Measurements from ENCODE around the gene SUSD1. TPM values are rescaled to one million over a fixed set of nuclear protein-coding genes. Genes with fewer than 3 reads are reported as not detected.

SUSD1 gene
- total RNA-seq, 1 experiment from 2014 or later = 7.9 TPM

DNA sequence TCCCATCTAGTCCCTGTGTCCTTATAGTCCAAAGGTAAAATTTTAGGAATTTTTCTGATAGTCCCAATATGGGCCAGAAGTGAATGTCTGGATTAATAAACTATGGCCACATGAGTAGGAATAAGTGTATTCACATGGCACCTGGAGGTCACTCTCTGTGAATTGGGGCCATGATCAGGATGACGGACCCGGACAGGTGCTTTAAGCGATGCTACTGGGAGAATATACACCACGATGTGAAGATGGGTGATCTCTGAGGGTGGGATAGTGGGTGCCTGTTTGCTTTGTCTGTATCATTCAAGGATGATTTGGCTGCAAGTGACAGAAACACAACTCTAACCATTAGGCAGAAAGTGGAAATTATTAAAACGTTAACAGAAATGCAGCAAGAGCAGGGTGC, 177.3 kb downstream of the SUSD1 start (continued):
- TF ChIP-seq, protein P1, sequence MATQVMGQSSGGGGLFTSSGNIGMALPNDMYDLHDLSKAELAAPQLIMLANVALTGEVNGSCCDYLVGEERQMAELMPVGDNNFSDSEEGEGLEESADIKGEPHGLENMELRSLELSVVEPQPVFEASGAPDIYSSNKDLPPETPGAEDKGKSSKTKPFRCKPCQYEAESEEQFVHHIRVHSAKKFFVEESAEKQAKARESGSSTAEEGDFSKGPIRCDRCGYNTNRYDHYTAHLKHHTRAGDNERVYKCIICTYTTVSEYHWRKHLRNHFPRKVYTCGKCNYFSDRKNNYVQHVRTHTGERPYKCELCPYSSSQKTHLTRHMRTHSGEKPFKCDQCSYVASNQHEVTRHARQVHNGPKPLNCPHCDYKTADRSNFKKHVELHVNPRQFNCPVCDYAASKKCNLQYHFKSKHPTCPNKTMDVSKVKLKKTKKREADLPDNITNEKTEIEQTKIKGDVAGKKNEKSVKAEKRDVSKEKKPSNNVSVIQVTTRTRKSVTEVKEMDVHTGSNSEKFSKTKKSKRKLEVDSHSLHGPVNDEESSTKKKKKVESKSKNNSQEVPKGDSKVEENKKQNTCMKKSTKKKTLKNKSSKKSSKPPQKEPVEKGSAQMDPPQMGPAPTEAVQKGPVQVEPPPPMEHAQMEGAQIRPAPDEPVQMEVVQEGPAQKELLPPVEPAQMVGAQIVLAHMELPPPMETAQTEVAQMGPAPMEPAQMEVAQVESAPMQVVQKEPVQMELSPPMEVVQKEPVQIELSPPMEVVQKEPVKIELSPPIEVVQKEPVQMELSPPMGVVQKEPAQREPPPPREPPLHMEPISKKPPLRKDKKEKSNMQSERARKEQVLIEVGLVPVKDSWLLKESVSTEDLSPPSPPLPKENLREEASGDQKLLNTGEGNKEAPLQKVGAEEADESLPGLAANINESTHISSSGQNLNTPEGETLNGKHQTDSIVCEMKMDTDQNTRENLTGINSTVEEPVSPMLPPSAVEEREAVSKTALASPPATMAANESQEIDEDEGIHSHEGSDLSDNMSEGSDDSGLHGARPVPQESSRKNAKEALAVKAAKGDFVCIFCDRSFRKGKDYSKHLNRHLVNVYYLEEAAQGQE (IDR thresholded peaks at IDR 0.05; ENCODE audit: low read depth) = no peak
- TF ChIP-seq TCF7L2 (IDR thresholded peaks at IDR 0.05; ENCODE audit: borderline replicate concordance, extremely low read depth, insufficient read depth, insufficient read length) (no peak), POLR2A (IDR thresholded peaks at IDR 0.05; ENCODE audit: borderline replicate concordance, extremely low read depth, insufficient read depth, insufficient read length) (no peak), POLR2AphosphoS5 (IDR thresholded peaks at IDR 0.05; ENCODE audit: low read depth, low read length) (no peak)

DNA sequence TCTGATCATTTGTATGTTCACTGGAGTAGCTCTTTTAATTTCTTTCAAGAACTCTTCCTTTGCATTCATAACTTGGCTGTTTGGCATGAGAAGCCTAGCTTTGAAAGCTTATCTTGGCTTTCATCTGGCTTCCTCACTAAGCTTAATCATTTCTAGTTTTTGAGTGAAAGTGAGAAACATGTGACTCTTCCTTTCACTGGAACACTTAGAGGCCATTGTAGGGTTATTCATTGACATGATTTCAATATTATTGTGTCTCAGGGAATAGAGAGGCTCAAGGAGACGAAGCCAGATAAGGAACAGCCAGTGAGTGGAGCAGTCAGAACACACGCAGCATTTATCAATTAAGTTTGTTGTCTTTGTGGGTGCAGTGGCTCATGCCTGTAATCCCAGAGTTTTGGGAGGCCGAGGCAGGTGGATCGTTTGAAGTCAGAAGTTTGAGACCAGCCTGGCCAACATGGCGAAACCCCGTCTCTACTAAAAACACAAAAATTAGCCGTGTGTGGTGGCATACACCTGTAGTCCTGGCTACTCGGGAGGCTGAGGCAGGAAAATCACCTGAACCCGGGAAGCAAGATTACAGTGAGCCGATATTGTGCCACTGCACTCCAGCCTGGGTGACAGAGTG, 180.2 kb downstream of the SUSD1 start:
- ChIA-PET RAD21 (ENCODE audit: low non-redundant PET in 1 of 2, low total read pairs in 2 of 2, uncharacterized antibody in 2 of 2, unreplicated experiment in 2 of 2) (no interaction called here), CTCF (no interaction called here), POLR2A (no interaction called here)
- H3K4me3 ChIP-seq (replicated peaks in 1 of 2; ENCODE audit: low read depth in 1 of 2, low read length in 2 of 2) = no peak overlapping the region
- no peak overlapping the region for H3K27ac ChIP-seq (ENCODE audit: low read depth, low read length)
- no peaks in the 10 kb centered on the region for H4K20me1 ChIP-seq (ENCODE audit: insufficient read depth)
- DNase-seq (ENCODE audit: low read depth, low spot score) = no peak
- no peak overlapping the region for H3K9ac ChIP-seq (ENCODE audit: low read length)
- no peak for ATAC-seq
- 0 out of 4 replicates have a peak, but pooled peaks cover 4 to 6% of the 10 kb centered on the region in 2 experiments for H3K9me3 ChIP-seq (ENCODE audit: control insufficient read depth in 1 of 2, insufficient read depth in 1 of 2, low read depth in 1 of 2, low read length in 2 of 2)
- H3K4me1 ChIP-seq (ENCODE audit: control insufficient read depth in 1 of 2, insufficient read depth in 2 of 2, low read length in 2 of 2) = peaks cover 3 to 17% of the 10 kb centered on the region in 2 experiments; a peak in 3 of 4 replicates
- no TSS peak for BruUV-seq (replicated peaks)
- no peak overlapping the region for H3K4me2 ChIP-seq (ENCODE audit: low read length)
- no peaks in the 10 kb centered on the region for H3K79me2 ChIP-seq (ENCODE audit: insufficient read depth, low read length)
- H3K27me3 ChIP-seq (ENCODE audit: insufficient read depth, low read length) = no peaks in the 10 kb centered on the region
- peak overlapping the region; percentile 55 for H2AFZ ChIP-seq (ENCODE audit: low read depth, low read length, poor library complexity, severe bottlenecking)
- H3K9me2 ChIP-seq (ENCODE audit: insufficient read depth) = no peaks in the 10 kb centered on the region
- intact Hi-C loops (cut with micrococcal nuclease) = no loop called here
- H3K36me3 ChIP-seq (ENCODE audit: control insufficient read depth in 1 of 2, insufficient read depth in 2 of 2, low read length in 2 of 2) = no peaks in the 10 kb centered on the region
- TF ChIP-seq TCF7L2 (IDR thresholded peaks at IDR 0.05; ENCODE audit: borderline replicate concordance, extremely low read depth, insufficient read depth, insufficient read length) (no peak), POLR2AphosphoS5 (IDR thresholded peaks at IDR 0.05; ENCODE audit: low read depth, low read length) (no peak), EGR1 (IDR thresholded peaks at IDR 0.05; ENCODE audit: low read depth) (no peak), EZH2 (IDR thresholded peaks at IDR 0.05) (no peak), FOSL1 (IDR thresholded peaks at IDR 0.05; ENCODE audit: low read depth) (no peak), CEBPB (IDR thresholded peaks at IDR 0.05; ENCODE audit: low read depth) (no peak), SIN3A (IDR thresholded peaks at IDR 0.05; ENCODE audit: low read depth) (no peak), SRF (IDR thresholded peaks at IDR 0.05; ENCODE audit: low read depth) (no peak), EZH2phosphoT487 (IDR thresholded peaks at IDR 0.05; ENCODE audit: borderline replicate concordance) (no peak), POLR2A (IDR thresholded peaks at IDR 0.05; ENCODE audit: borderline replicate concordance, extremely low read depth, insufficient read depth, insufficient read length) (no peak), JUND (IDR thresholded peaks at IDR 0.05) (no peak), CBX3 (IDR thresholded peaks at IDR 0.05; ENCODE audit: low read depth) (no peak), ZFX (IDR thresholded peaks at IDR 0.05) (no peak)
- TF ChIP-seq, protein P2, sequence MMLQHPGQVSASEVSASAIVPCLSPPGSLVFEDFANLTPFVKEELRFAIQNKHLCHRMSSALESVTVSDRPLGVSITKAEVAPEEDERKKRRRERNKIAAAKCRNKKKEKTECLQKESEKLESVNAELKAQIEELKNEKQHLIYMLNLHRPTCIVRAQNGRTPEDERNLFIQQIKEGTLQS (IDR thresholded peaks at IDR 0.05) = no peak
- TF ChIP-seq, protein P1 (IDR thresholded peaks at IDR 0.05; ENCODE audit: low read depth) = no peak

Data from HCT116 (cell line).